SK-N-MC (cell line): ENCODE results near the gene DDX6.

Experiments used
- DNase-seq: peaks from one replicate; pipeline ENCODE4 v3.0.0-alpha.2; 2011; ENCODE audit warnings: low read depth, low spot score
- H3K27ac ChIP-seq: fragments of 200-600 bp; sonication (generic); 2 replicates; pipeline ENCODE4 v1.5.1; 2016; ENCODE audit warnings: mixed run types
- H3K36me3 ChIP-seq: fragments of 200-600 bp; sonication (generic); 2 replicates; pipeline ENCODE4 v1.6.1; 2017; ENCODE audit warnings: antibody characterized with exemption, low read length, mixed read lengths; ENCODE audit not compliant: insufficient read depth
- H3K4me3 ChIP-seq: fragments of 200-600 bp; sonication (generic); 2 replicates; pipeline ENCODE4 v1.5.1; 2016
- H3K9ac ChIP-seq: fragments of 200-600 bp; sonication (generic); 2 replicates; pipeline ENCODE4 v1.8.0; 2017; ENCODE audit warnings: mixed run types, mixed read lengths; ENCODE audit not compliant: insufficient read length
- H3K9me3 ChIP-seq: fragments of 200-600 bp; sonication (generic); 2 replicates; pipeline ENCODE4 v1.6.1; 2017; ENCODE audit warnings: low read depth, mild to moderate bottlenecking, antibody characterized with exemption, low read length, moderate library complexity, mixed read lengths
- EZH2 ChIP-seq: fragments of 200-600 bp; sonication (generic); IDR thresholded peaks from one replicate; pipeline ENCODE4 v1.6.1; 2017; ENCODE audit warnings: antibody characterized with exemption
- FOXP2 ChIP-seq: optimal IDR thresholded peaks from 2 replicates; pipeline ENCODE3; 2011; ENCODE audit warnings: mild to moderate bottlenecking, moderate library complexity; ENCODE audit not compliant: insufficient read depth; ENCODE audit errors: extremely low read length, control extremely low read depth
- POLR2AphosphoS5 ChIP-seq: IDR thresholded peaks from 2 replicates; pipeline ENCODE4 v1.6.1; 2012; ENCODE audit warnings: mild to moderate bottlenecking, low read depth, low read length, borderline replicate concordance

DDX6 gene

DNA sequence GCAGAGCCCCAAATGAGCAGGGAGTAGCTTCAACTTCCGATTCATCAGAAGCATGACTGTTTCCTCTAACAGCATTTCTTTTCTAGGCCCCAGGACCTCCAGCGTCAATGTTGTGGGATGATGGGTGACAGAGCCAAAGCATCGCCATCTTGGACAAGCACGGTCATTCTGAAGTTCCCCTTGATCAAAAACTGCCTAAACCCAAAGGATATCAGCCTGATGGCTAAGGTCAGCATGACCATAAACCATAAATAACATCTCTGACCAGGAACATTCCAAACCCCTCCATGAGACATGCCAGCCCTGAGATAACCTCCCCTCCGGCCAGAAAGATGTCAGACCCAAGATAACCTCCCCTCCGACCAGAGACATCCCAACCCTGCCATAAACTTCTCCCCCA lies 82.7 kb downstream of the DDX6 start:
- H3K27ac ChIP-seq = no peak overlapping the region
- no peak for DNase-seq
- H3K36me3 ChIP-seq = no peaks in the 10 kb centered on the region
- H3K9me3 ChIP-seq = no peaks in the 10 kb centered on the region
- no peak overlapping the region for H3K9ac ChIP-seq
- TF ChIP-seq EZH2 (no peak), POLR2AphosphoS5 (no peak), FOXP2 (no peak)
- no peak overlapping the region for H3K4me3 ChIP-seq

DNA sequence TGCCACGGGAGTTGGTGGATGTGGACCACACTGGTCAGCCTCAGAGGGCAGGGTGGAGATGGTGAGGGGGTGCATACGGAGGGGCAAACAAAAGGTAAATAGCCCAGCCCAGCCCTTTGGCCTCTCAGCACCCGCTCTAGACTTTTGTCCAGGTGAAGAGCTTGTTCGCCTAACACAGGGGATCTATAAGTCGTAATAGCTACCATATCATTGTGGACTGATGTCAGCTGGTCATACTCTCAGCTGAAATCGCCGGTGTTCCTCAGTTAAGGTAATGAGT lies 84.5 kb downstream of the DDX6 start:
- no peaks in the 10 kb centered on the region for H3K9me3 ChIP-seq
- no peak overlapping the region for H3K9ac ChIP-seq
- H3K36me3 ChIP-seq = no peaks in the 10 kb centered on the region
- DNase-seq = no peak
- H3K27ac ChIP-seq = no peak overlapping the region
- H3K4me3 ChIP-seq = no peak overlapping the region
- TF ChIP-seq EZH2 = no peak
- no peak for TF ChIP-seq POLR2AphosphoS5
- no peak for TF ChIP-seq FOXP2

DNA sequence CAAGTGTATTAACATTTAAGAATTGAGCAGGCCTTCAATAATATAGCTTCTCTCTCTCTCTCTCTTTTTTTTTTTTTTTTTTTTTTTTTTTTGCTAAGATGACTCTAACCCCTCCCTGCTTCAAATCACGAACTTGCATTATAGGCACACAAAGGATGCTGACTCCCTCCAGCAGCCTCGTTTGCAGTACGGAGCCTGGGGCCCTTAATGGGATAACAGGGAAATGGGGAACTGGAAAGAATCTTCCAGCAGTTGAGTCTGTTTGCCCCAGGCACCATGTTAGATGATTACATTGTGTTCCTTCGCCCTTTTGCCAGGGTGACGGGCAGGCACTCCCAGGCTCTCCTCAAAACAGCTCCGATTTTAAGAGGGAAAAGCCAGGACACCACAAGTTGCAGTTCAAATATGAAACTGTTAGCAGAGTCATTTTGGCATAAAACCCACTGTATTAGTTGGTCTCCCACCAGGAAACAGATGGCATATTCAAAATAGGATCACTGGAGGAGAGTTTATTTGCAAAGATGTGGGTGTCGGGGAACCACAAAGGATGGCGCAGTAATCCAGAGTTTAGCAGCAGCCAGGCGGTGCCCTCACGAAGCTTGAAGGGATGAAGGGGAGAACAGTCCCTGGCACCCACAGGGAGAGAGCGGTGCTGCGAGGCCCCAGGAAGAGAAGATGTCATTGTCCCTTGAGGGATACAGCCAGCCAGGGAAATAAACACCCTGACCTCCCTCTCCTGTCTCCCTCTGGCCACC lies 85.0 kb downstream of the DDX6 start:
- peak overlapping the region; percentile 3 for H3K4me3 ChIP-seq
- DNase-seq = no peak
- peak overlapping the region; percentile 70 for H3K27ac ChIP-seq

GRCh38 chr11:118705111-118705741 lies 85.7 kb downstream of the DDX6 start:
- DNase-seq = no peak
- H3K9me3 ChIP-seq = no peaks in the 10 kb centered on the region
- peak overlapping the region; percentile 3 for H3K4me3 ChIP-seq
- no peak overlapping the region for H3K9ac ChIP-seq
- no peaks in the 10 kb centered on the region for H3K36me3 ChIP-seq
- TF ChIP-seq POLR2AphosphoS5 (no peak), FOXP2 (no peak), EZH2 (no peak)
- no peak overlapping the region for H3K27ac ChIP-seq

More for the DNA sequence above, 85.0 kb downstream of the DDX6 start:
- H3K36me3 ChIP-seq = no peaks in the 10 kb centered on the region
- H3K9me3 ChIP-seq = no peaks in the 10 kb centered on the region
- TF ChIP-seq POLR2AphosphoS5 = no peak
- no peak for TF ChIP-seq FOXP2
- TF ChIP-seq EZH2 = no peak
- no peak overlapping the region for H3K9ac ChIP-seq

DNA sequence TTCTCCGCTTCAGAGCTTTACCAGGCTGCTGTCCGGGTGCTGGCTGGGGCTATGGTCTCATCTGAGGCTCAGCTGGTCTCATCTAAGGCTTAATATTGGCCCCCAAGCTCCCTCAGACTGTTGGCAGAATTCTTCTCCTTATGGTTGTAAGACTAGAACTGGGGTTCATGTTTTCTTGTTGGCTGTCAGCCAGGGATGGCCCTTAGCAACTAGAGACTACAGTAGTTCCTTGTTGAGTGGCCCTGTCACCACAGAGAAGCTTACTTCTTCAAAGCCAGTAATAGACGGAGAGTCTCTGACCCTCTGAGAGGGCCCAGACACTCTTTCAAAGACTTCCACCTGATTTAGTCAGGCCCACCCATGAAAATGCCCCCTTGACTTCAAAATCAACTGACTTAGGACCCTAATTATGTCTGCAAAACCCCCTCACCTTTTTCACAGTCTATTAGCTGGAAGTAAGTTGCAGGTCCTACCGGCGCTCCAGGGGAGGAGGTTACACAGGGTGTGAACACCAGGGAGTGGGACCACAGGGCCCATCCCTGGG lies 87.3 kb downstream of the DDX6 start:
- H3K4me3 ChIP-seq = no peak overlapping the region
- TF ChIP-seq EZH2 (no peak), FOXP2 (no peak), POLR2AphosphoS5 (no peak)
- no peak for DNase-seq
- H3K9ac ChIP-seq = no peak overlapping the region
- H3K36me3 ChIP-seq = no peaks in the 10 kb centered on the region
- no peaks in the 10 kb centered on the region for H3K9me3 ChIP-seq
- no peak overlapping the region for H3K27ac ChIP-seq

GRCh38 chr11:118699506-118700220 lies 91.3 kb downstream of the DDX6 start:
- no peak for DNase-seq
- Histone ChIP-seq H3K36me3 (no peaks in the 10 kb centered on the region), H3K9ac (no peak overlapping the region), H3K27ac (no peak overlapping the region), H3K4me3 (no peak overlapping the region), H3K9me3 (no peaks in the 10 kb centered on the region)
- TF ChIP-seq EZH2 = no peak
- no peak for TF ChIP-seq FOXP2
- TF ChIP-seq POLR2AphosphoS5 = no peak
